NCI-H2171 treated with DMSO at 0.1 percent for 48 hours (cell line): ENCODE data around the gene LRMDA.

Source experiments
- DNase-seq: peaks from one replicate; lab custom pipeline; 2025; lab: John Stamatoyannopoulos, UW

The LRMDA gene

DNA sequence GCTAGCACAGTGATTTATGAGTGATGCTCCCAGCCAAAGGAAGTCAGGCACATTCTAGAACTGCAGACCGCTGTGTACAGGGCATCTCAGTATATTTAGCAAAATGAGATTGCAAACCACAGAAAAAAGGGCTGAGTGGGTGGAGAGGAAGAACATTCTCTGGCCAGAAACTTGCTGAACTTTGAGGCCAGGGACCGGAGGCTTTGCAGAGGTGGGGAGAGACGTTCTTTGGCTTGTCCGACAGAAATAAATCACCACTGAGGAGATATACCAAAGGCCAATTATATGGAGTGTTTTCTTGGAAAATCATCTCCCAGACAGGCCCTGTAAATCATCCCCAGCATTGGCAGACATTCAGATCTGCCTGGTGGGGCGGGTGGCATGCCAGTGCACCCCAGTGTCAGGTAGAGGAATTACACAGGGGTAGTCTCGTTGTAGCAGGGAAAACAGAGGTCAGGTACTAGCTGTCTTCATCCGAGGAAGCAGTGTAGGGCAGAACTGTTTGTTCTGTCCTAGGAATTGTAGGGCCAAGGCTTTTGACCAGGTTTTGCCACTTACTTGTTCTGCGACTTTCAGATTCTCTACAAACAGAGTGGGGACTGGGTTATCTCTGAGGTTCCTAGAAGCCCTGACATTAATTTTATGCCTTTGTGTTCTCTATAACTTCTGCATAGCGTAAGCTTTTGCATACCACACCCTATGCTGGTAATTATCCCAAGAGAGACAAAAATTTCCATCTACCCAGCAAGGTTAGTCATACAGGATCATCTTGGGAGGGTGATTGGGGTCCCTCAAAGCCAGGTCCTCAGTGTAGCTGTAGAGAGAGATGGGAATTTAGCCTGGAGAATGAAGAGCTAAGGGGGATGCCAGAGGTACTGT lies 655.6 kb downstream of the LRMDA start:
- DNase-seq, result peak; percentile 48

GRCh38 chr10:76088008-76088407 lies 656.6 kb downstream of the LRMDA start:
- DNase-seq, result no peak

GRCh38 chr10:76088980-76089379 lies 657.6 kb downstream of the LRMDA start:
- no peak for DNase-seq

DNA sequence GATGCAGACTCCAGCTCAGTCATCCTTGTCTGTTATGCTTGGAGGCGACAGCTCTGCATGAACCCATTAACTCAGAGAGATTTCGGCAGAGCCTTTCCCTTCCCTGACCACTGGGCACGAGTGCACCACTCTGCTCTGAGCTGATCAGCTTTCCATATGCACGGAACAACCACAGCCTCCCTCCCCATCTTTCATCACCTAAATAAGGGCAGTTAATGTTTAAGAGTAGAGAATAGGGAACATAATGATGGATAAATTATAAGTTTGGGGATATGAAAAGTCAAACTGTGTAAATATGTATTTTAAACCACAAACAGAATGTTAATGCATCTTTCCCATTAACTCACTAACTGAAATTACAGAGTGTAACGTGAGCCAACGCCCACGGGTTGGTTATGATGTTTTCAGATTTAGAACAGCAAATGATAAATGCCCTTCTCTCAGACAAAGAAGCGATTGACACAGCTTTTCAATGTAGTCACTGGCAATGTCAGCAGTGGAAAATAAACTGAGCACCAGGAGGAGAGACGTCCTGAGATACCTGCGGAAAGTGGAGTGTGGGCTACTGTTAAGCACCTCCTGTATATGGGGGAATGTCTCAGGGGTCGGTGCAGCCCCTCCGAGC lies 658.2 kb downstream of the LRMDA start:
- no peak for DNase-seq

GRCh38 chr10:76091926-76092325 lies 660.5 kb downstream of the LRMDA start:
- DNase-seq, result no peak

GRCh38 chr10:76106611-76107010 lies 675.2 kb downstream of the LRMDA start:
- no peak for DNase-seq

- DNase-seq, result no peak
These were observed 677.3 kb downstream of the LRMDA start for GRCh38 chr10:76108563-76109359.

DNA sequence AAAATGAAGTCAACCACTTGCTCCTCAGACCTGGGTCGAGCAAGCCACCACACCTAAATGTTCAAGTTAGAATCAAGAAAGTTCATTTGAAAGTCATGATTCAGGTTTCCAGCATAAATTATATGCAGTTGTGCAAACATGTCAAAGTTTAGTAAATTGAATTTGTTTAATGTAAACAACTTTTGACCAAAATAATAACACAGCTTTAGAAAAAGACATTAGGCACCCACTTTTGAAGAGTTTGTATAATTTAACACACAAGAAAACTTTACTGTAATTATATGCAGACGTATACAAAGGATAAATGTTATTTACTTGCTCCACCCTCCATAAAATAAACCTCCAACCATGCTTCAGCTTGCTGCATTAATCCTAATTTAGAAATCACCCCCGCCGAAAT lies 680.0 kb downstream of the LRMDA start:
- no peak for DNase-seq

- DNase-seq, result no peak
These were observed 680.8 kb downstream of the LRMDA start for GRCh38 chr10:76111986-76112825.

GRCh38 chr10:76112826-76113150 lies 681.4 kb downstream of the LRMDA start:
- DNase-seq, result no peak

DNA sequence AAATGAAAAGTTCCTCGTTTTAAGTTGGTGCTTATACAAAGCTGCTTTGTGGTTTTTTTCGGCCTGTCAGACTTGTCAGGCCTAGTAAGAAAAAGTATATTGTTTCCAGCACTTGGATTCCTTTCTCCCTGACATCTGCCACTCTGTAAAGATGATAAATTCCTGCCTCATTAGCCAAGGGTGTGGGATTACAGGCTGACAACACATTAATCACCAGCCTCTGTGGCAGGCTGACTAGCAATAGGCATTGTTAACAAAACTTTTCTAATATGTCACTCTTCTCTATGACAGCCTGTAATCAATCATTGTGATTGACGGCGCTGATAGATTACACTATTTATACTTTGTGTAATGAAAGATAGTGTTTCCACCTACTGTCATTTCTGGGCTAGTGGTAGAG lies 682.5 kb downstream of the LRMDA start:
- peak; percentile 87 for DNase-seq

DNA sequence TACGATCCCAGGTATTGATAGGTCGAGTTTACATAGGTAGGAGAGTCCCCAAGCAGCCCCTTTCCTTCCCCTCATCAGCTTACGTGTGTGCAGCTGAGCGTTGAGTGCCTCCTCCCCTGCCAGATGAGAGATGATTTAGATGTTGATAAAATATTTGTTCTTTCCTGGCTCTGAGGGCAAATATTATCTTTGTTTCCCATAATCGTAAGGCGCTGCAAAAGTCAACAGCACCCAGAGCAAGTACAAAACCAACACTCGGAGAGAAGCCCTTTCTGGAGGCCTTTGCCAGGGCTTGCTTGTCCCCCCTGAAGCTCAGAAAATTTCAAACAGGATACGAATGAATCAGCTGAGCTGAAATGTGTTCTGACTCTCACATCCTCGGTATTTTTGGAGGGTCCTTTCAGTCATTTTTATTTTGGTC lies 683.2 kb downstream of the LRMDA start:
- peak; percentile 37 for DNase-seq

DNA sequence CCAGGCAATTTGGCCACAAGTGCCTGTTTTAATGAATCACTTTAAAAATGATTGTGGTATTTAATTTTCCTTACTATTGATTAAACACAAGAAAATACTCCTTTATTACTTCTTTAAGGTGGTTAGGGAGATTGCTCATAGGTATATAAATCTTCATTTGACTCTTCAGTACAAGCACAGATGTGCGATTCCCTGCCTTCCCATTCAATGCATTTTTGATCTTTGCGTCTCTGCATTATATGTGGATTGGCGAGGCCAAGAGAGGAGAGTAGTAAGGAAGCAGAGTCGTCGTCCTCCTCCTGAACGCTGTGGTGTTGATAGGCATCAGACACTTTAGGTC lies 683.7 kb downstream of the LRMDA start:
- DNase-seq, result no peak

GRCh38 chr10:76115471-76116155 lies 684.2 kb downstream of the LRMDA start:
- DNase-seq, result peak; percentile 96

- DNase-seq, result no peak
These were observed 685.1 kb downstream of the LRMDA start for GRCh38 chr10:76116523-76116922.

DNA sequence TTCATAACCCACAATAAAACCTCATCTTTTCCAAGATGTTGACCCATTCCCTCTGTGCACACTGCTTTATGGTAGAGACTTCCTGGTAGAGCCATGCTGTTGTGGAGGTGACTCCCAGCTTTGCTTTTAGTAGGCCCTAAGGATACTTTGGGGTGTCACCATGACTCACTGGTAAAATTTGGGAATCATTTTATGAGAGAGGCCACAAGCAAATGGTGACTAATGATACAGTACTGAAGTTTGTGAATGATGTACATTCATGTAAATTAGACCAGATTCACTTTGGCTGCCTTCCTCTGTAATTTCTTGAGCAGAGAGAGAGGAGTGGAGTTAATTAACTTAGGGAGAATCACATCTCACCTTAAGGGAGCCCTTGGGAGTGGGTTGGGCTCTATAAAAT lies 686.5 kb downstream of the LRMDA start:
- DNase-seq, result no peak

GRCh38 chr10:76119036-76119435 lies 687.6 kb downstream of the LRMDA start:
- peak; percentile 49 for DNase-seq

GRCh38 chr10:76119515-76119914 lies 688.1 kb downstream of the LRMDA start:
- no peak for DNase-seq

DNA sequence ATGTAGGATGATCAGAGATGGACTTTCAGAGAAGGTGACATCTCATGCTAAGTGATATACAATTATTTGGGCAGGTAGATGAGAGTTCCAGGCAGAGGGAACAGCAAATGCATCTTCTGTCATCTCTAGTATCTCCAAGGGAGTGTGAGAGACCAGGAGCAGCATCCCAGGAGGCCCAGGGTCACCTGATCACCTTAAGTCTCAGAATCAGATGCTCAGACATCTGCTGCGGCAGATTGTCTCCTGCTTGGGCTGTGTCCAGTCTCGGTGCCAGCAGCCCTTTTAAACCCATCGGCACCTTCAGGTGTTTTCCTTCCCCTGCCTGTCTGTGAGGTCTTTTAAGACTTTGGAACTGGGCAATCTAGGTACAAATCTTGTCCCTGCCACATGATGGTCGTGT lies 690.6 kb downstream of the LRMDA start:
- peak; percentile 71 for DNase-seq

DNA sequence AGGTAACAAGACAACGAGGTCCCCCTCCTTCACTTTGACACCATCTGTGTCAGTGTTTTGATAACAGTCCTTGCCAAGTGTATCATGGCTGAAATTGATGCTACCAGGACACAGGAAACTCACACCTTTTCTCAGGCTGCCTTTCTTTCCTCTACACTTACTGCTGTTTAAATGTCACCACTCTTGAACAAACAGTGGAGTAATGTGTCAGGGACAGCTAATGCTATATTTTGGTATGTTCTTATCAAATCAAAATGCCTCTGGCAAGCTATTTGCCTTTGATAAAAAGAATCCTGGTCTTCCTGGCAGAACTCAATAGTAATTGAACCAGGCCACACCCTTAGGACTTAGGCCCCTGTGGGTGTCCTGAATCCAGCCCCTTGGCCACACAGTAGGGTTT lies 692.9 kb downstream of the LRMDA start:
- DNase-seq, result peak; percentile 67

DNA sequence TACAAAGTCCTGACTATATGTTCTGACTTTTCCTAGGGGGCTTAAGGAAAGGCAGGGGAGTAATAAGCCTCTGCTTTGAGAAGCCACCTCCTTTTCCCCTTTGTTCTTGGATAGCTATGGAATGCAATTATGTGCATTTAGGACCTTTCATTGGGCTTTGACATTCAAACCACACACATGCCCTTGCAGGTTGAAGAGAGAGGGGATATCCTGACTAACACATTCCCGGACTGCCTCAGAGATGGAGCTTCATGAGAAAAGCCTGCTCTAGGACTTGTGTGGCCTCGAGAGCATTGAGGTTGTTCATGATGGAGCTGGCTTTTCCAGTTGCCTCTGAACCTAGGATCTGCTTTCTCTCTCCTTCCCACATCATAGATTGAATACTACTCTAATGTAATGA lies 694.5 kb downstream of the LRMDA start:
- no peak for DNase-seq
